ENCODE results near the gene NRAP. TPM values are rescaled to one million over a fixed set of nuclear protein-coding genes. Genes with fewer than 3 reads are reported as not detected.
A peak's percentile ranks its signal among the peaks of the same experiment; 100 is the strongest.

Gene NRAP
- polyA plus RNA-seq, 1 of the 3 experiments (the other 2 are of a cell fraction): not detected

GRCh38 chr10:113680190-113681111 lies 16.6 kb upstream of the NRAP start:
- ChIA-PET POLR2A (no interaction called here), CTCF (interaction anchor here (0.7 to 2.2 kb wide), 12 partner anchors 11 to 818 kb away, joined by 3 to 13 read pairs (median 4); partner anchors contain the start of gene NRAP)
- Histone ChIP-seq H3K27ac (ENCODE audit: low read depth in 2 of 2, low read length in 1 of 2) (peak overlapping the region; percentile 77 to 82), H3K79me2 (ENCODE audit: insufficient read depth) (peaks cover 50% of the 10 kb centered on the region), H4K20me1 (ENCODE audit: insufficient read depth) (no peaks in the 10 kb centered on the region), H3K9ac (peak overlapping the region; percentile 92), H3K4me1 (ENCODE audit: control insufficient read depth in 1 of 2, insufficient read depth in 2 of 2, low read depth in 1 of 2, low read length in 1 of 2) (peaks cover 0 to 6% of the 10 kb centered on the region in 2 experiments; a peak in 1 of 4 replicates), H3K36me3 (replicated peaks in 1 of 2; ENCODE audit: control insufficient read depth in 1 of 2, insufficient read depth in 2 of 2, low read length in 1 of 2) (peaks cover 0 to 5% of the 10 kb centered on the region in 2 experiments), H2AFZ (ENCODE audit: low read depth) (peak overlapping the region; percentile 94), H3K9me2 (no peaks in the 10 kb centered on the region), H3F3A (replicated peaks; ENCODE audit: insufficient read depth) (no peaks in the 10 kb centered on the region), H3K4me2 (peak overlapping the region; percentile 92), H3K9me3 (no peaks in the 10 kb centered on the region), H3K4me3 (ENCODE audit: low read depth in 2 of 2, low read length in 1 of 2) (peak overlapping the region; percentile 89 to 98), H3K27me3 (ENCODE audit: insufficient read depth) (no peaks in the 10 kb centered on the region)
- TF ChIP-seq JUND (IDR thresholded peaks at IDR 0.05): peak; percentile 49
- TF ChIP-seq RFX5 (IDR thresholded peaks at IDR 0.05; ENCODE audit: low read length): no peak
- TF ChIP-seq RXRA (IDR thresholded peaks at IDR 0.05; ENCODE audit: borderline replicate concordance, low read depth): no peak
- TF ChIP-seq GATA2 (CRISPR knock-in tag; IDR thresholded peaks at IDR 0.05): no peak
- peak; percentile 55; the same call in 1 of the 2 replicates for TF ChIP-seq FOSL2 (IDR thresholded peaks at IDR 0.05; ENCODE audit: borderline replicate concordance, low read depth)
- TF ChIP-seq TCF12 (IDR thresholded peaks at IDR 0.05): peak; percentile 40; the same call in 1 of the 2 replicates
- no peak for DNase-seq
- 13% methylated on average over 27 of the region's 28 CpGs for WGBS (ENCODE audit: low lambda C conversion rate)

- peak within 1 kb of the TSS; percentile 89 to 98 for H3K4me3 ChIP-seq (ENCODE audit: low read depth in 2 of 2, low read length in 1 of 2)
- H3K79me2 ChIP-seq (ENCODE audit: insufficient read depth): peaks cover 46% of the 10 kb centered on the region
- 3% methylated on average over 22 of the region's 68 CpGs for WGBS (ENCODE audit: low lambda C conversion rate)
- ChIA-PET CTCF (interaction anchor here (0.5 to 2.2 kb wide), 31 partner anchors 10 to 772 kb away, joined by 3 to 13 read pairs (median 3); partner anchors contain the start of gene NRAP), POLR2A (no interaction called here)
- H3K9me3 ChIP-seq: no peaks in the 10 kb centered on the region
- H3K9me2 ChIP-seq: no peaks in the 10 kb centered on the region
- DNase-seq: peak; percentile 90
- 0 out of 4 replicates have a peak, but pooled peaks of 1 of the 2 experiments have one; percentile 18 for TF ChIP-seq EP300 (IDR thresholded peaks at IDR 0.05; ENCODE audit: borderline replicate concordance in 1 of 2, low read depth in 1 of 2, low read length in 1 of 2)
- TF ChIP-seq SIN3A (IDR thresholded peaks at IDR 0.05; ENCODE audit: borderline replicate concordance, low read depth, low read length): 0 out of 2 replicates have a peak, but pooled peaks have one; percentile 4
- no peak for TF ChIP-seq USF1 (IDR thresholded peaks at IDR 0.05; ENCODE audit: borderline replicate concordance, low read depth)
- peak; percentile 8 for TF ChIP-seq CHD2 (IDR thresholded peaks at IDR 0.05; ENCODE audit: low read length, partially characterized antibody)
- TF ChIP-seq REST (IDR thresholded peaks at IDR 0.05; ENCODE audit: low read depth, low read length): no peak
- peak; percentile 42; the same call in 1 of the 2 replicates for TF ChIP-seq POLR2AphosphoS5 (IDR thresholded peaks at IDR 0.05; ENCODE audit: low read depth, low read length)
- H3K4me2 ChIP-seq: peak within 1 kb of the TSS; percentile 92
- H3K36me3 ChIP-seq (replicated peaks in 1 of 2; ENCODE audit: control insufficient read depth in 1 of 2, insufficient read depth in 2 of 2, low read length in 1 of 2): peaks cover 0 to 5% of the 10 kb centered on the region in 2 experiments
- H2AFZ ChIP-seq (ENCODE audit: low read depth): peak within 1 kb of the TSS; percentile 94
- H3K27me3 ChIP-seq (ENCODE audit: insufficient read depth): no peaks in the 10 kb centered on the region
- peaks cover 0 to 6% of the 10 kb centered on the region in 2 experiments; a peak in 1 of 4 replicates for H3K4me1 ChIP-seq (ENCODE audit: control insufficient read depth in 1 of 2, insufficient read depth in 2 of 2, low read depth in 1 of 2, low read length in 1 of 2)
- peak within 1 kb of the TSS; percentile 77 to 82 for H3K27ac ChIP-seq (ENCODE audit: low read depth in 2 of 2, low read length in 1 of 2)
- H4K20me1 ChIP-seq (ENCODE audit: insufficient read depth): no peaks in the 10 kb centered on the region
- peak within 1 kb of the TSS; percentile 92 for H3K9ac ChIP-seq
- H3F3A ChIP-seq (replicated peaks; ENCODE audit: insufficient read depth): no peaks in the 10 kb centered on the region
Observed at GRCh38 chr10:113679463-113680189, 15.8 kb upstream of the NRAP start, which contains the start of gene CASP7. TSS of gene CASP7 (plus strand) at chr10:113679912. CDS start at chr10:113697494, 17,582 bp downstream.
